HPDE6-E6E7 (cell line): ENCODE results near the gene CPNE6.

Source experiments
- DNase-seq: peaks from one replicate; pipeline ENCODE4 v3.0.0; 2011; ENCODE audit warnings: missing footprints; ENCODE audit errors: extremely low spot score

The CPNE6 gene

DNA sequence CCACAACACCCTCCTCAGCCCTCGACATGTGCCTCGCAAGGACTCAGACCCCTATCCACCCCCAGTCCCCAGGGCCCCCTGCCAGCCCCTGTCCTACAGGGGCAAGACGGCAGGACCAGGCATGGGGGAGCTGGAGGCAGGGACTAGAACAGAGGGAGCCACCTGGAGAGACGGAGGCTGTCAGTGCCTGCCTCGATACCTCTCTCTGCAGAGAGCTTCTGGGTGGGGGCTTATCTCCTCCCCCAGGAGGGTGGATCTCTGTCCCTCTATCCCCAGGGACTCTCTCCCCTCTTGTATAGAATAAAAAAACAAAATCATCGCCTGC, 2.0 kb upstream of the CPNE6 start:
- no peak for DNase-seq

- no peak for DNase-seq
Observed at GRCh38 chr14:24070285-24071143, 848 bp upstream of the CPNE6 start.

GRCh38 chr14:24071836-24072430, 571 bp downstream of the CPNE6 start:
- no peak for DNase-seq

- no peak for DNase-seq
Observed at GRCh38 chr14:24072436-24072835, 1.1 kb downstream of the CPNE6 start.

DNA sequence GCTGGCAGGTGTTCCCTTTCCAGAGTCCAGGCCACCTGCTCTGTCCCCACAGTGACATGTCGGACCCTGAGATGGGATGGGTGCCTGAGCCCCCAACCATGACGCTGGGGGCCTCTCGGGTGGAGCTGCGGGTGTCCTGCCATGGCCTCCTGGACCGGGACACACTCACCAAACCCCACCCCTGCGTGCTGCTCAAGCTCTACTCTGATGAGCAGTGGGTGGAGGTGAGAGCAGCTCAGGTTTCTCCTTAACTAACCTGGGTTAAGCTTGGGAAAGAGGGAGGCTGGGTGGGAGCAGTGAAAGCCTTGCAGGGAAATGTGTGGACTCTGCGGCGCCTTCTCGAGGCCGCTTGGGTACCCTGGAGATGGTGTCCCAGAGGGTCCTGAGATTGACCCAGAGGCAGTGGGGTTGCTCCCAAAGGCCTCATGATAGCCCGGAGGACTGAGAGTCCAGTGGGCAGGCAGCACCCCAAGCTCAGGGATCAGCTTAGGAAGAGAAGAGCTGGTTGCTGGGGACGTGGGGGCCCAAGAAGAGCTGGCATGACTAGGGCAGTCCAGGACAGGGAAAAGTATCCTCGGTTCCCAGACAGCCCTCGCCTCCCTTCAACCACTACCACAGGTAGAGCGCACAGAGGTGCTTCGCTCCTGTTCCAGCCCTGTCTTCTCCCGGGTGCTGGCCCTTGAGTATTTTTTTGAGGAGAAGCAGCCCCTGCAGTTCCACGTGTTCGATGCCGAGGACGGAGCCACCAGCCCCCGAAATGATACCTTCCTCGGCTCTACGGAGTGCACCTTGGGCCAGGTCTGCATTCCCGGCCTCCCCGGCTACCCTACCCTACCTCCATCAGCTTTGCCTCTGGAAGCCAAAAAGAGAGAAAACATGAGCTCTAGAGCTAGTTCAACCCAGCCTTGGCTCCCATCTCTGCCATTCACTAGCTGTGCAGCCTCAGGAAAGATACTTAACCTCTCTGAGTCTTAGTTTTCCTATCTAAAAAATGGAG, 1.8 kb downstream of the CPNE6 start:
- DNase-seq, result no peak

GRCh38 chr14:24074625-24075484, 3.5 kb downstream of the CPNE6 start:
- no peak for DNase-seq

DNA sequence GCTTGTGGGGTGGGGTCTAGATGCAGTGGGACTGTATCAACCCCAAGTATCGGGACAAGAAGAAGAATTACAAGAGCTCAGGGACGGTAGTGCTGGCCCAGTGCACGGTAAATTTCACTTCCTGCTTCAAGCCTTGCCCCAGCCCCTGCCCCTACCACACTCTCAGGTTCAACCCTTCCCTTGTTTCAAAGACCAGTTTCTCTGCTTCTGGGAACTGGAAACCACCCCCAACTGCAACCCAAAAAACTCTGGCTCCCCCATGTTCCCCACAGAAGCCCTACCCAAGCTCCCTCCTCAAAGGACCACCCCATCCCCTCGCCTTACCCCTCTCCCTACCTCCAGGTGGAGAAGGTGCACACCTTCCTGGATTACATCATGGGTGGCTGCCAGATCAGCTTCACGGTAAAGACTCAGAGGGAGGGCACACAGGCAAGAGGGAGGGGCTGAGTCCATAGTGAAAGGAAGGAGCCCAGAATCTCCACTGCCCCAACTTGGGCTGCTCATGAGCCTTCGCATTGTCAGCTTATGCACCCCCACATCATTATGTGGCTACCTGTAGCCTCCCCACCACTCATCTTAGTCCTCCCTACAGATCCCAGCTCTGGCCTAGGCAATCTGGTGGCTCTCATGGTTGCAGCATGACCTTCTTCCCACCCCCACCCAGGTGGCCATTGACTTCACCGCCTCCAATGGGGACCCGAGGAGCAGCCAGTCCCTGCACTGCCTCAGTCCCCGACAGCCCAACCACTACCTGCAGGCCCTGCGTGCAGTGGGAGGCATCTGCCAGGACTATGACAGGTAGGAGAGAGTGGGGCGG, 4.3 kb downstream of the CPNE6 start:
- DNase-seq, result no peak

DNA sequence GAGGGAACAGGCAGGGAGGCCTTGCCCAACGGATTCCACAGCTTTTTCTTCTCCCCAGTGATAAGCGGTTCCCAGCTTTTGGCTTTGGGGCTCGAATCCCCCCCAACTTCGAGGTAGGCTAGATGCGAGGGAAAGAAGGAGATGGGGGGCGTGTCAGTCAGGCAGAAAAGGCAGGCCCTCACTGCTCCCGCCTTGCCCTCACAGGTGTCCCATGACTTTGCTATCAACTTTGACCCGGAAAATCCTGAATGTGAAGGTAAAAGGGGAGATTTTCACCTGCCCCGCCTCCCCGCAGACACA, 4.9 kb downstream of the CPNE6 start:
- DNase-seq, result no peak

GRCh38 chr14:24077086-24077485, 5.7 kb downstream of the CPNE6 start:
- no peak for DNase-seq

DNA sequence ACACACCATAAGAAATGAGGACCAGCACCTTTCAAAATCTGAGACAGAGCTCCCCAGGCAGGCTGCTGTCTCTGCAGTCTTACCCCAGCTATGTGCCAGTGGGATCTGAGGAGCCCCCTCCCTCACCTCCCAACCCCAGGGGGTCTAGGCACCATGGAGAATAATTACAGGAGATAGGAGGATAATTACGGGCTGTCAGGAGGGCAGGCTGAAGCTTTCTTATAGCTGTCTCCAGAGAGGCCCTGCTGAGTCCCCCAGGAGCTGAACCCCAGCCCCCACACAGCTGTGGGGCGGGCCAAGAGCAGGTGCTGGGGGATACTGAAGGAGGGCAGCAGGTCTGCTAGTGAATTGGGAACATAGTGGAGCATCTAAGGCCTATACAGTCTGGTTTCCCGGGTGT, 6.8 kb downstream of the CPNE6 start:
- no peak for DNase-seq

DNA sequence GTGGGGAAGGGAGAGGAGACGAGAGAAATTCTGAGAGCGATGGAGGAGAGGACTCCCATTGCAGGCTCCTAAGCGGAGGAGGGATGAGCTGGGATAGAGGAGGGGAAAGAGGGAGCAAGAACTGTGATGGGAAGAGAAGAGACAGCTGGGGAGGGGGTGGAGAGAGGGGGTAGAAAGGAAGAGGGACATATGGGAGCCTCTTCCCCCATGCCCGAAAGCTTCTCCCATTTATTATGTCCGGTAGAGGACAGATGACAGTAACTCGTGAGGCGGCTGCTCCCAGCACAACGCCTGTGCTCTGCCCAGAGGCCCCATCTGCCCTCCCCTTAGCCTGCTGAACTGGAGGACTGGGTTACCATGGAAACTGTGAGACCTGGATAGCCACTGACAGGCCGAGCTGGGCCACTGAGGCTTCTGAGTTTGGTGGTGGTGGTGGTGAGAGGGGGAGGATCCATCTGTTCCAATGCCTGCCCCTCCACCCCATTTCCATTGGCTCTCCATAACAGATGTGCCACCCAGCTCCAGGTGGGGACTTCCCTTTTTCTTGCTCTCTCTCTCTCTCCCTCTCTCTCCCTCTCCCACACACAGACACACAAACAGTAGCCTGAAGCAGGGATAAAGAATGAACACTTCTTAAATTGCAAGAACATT, 8.3 kb downstream of the CPNE6 start:
- DNase-seq, result no peak

DNA sequence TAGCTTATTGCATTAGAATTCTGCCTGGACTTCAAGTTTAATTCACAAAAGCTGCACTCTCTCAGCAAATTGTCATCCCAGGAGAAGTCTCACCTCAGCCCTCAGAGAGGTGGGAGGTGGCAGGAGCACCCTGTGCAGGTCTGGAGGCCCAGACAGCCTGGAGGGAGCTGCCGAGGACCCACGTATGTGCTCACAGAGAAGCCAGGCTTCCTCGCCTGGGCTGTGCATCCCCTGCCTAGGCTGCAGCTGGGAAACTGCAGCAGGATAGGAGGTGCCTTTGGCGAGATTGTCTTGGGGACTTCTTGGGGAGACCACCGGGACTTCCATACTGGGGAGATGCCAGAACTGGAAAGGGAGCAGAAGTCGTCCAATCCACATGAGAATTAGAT, 8.8 kb downstream of the CPNE6 start:
- DNase-seq, result no peak

DNA sequence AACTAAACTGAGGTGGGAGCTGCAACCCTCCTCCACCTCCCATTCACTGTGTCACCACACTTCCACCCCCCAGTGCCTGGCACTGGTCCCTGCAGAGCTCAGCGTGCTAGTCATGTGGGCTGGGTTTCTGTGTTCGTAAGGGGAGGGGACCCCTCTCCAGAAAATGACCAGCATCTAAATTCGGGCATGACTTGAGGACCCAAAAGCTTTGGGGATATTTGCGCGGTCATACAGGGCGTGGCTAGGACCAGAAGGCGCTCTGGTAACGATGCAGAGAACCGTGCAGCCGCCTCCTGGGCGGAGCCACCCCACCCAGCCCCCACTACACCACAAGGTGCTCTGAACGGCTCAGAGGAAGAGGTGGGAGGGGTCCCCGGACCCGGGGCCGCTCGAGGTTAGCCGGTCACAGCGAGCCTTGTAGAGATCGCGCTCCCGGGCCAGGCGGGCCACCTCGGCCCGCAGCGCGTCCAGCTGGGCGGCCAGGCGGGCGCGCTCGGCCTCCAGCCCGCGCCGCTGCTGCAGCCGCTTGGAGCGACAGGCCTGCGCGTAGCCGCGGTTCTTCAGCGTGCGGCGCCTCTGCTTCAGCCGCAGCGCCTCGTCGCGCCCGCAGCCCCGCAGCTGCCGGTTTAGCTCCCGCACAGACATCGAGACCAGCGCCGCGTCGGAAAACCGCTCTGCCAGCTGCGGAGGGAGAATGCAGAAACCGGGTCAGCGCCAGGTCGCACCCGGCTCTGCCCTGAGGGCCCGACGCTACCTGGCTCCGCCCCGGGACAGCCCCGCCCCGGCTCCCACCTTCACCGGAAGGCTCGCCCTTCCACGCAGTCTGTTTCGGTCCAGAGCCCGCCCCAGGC, 9.8 kb downstream of the CPNE6 start:
- DNase-seq, result peak; percentile 51

DNA sequence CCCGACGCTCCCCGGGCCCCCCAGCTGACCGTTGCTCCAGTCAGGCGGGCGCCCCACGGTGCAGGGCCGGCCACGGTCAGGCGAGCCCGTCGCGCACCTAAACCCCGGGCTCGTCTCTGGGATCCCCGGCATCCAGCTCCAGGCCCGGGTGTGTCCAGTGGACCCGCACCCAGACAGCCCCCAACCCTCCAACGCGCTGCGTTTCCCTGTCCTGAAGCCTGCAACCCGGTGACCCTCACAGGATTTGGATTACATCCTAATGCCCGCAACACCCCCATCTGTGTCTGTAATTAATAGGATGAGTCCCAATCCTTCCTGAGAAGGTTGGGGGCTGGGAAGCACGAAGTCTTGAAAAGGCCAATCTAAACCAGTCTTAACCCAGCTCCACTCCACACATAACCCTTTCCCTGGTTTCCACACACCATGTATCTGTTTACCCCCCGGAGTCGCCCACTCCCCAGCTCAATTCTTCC, 10.4 kb downstream of the CPNE6 start:
- DNase-seq, result no peak

GRCh38 chr14:24082411-24083080, 11.2 kb downstream of the CPNE6 start:
- no peak for DNase-seq

- no peak for DNase-seq
Observed at GRCh38 chr14:24083462-24083861, 12.1 kb downstream of the CPNE6 start.

- DNase-seq, result no peak
Observed at GRCh38 chr14:24084440-24084839, 13.1 kb downstream of the CPNE6 start.

DNA sequence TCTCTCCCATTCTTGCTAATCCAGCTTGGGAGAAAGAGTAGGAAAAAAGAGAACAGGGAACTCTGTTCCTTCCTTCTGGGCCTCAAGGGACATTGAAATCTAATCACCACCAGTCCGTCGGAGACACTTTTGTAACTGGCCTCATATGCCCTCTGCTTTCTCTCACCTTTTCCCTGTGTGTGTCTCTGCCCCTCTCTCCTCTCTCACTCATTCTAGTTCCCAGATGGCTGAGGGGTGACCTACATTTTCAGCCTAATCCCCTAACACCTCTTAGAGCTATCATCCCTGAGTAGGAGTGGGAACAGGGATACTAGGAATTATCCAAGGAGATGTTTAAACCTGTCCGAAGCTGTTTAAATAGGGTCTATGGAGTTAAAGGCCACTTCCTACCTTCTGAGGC, 13.9 kb downstream of the CPNE6 start:
- no peak for DNase-seq
